GM12878 (cell line): ENCODE data around the gene LHCGR. TPM values are rescaled to one million over a fixed set of nuclear protein-coding genes. Genes with fewer than 3 reads are reported as not detected.

Source experiments
- ATAC-seq: fragments of 200-7000 bp; cut with Tn5 transposase; 3 replicates; pipeline ENCODE4 v1.9.1; 2020; ENCODE audit warnings: mild to moderate bottlenecking, moderate library complexity
- BruUV-seq: library from RNA; stranded (reverse); fragments of 400-500 nt; replicated peaks from 2 replicates; lab custom pipeline; 2021; lab: Mats Ljungman, UMichigan
- CTCF ChIA-PET: fragments of 300-600 bp; sonication (Branson Sonifier 250); formaldehyde crosslinking; extraction: SDS; loops from one replicate; lab custom pipeline; 2021; ENCODE audit warnings: inconsistent platforms; lab: Yijun Ruan, JAX
- POLR2A ChIA-PET: fragments of 350-600 bp; formaldehyde crosslinking; extraction: SDS; loops from one replicate; lab custom pipeline; 2021; ENCODE audit warnings: inconsistent platforms; lab: Charles Lee
- RAD21 ChIA-PET: fragments of 300-600 bp; sonication (Branson Sonifier 250); formaldehyde crosslinking; loops from one replicate; lab custom pipeline; 2023; ENCODE audit warnings: antibody characterized with exemption; ENCODE audit not compliant: unreplicated experiment; lab: Charles Lee
- SMC1A ChIA-PET: fragments of 300-600 bp; sonication (Branson Sonifier 250); formaldehyde crosslinking; loops from one replicate; lab custom pipeline; 2023; ENCODE audit not compliant: unreplicated experiment, uncharacterized antibody; lab: Charles Lee
- DNase-seq: peaks from one replicate; pipeline ENCODE4 v3.0.0-alpha.2; 2011; ENCODE audit warnings: low read depth, low spot score
- FAIRE-seq: peaks from 3 replicates; lab custom pipeline; 2011; peaks lifted over from hg19 to GRCh38; lab: Jason Lieb, UNC
- H2AFZ ChIP-seq: 2 replicates; pipeline ENCODE4 v1.6.0; 2011; ENCODE audit warnings: low read depth, low read length, control low read depth; ENCODE audit not compliant: control insufficient read depth
- H3K27ac ChIP-seq: 2 replicates; pipeline ENCODE4 v1.5.1; 2011; ENCODE audit warnings: control low read depth; ENCODE audit not compliant: control insufficient read depth, insufficient read depth
- H3K27me3 ChIP-seq, 2 experiments: replicated peaks in 1 of 2; 2 replicates each; pipeline versions ENCODE4 v1.6.0 to v1.6.1; 2011; ENCODE audit warnings: low read length in 1 of 2; ENCODE audit not compliant: control insufficient read depth in 2 of 2, insufficient read depth in 2 of 2
- H3K36me3 ChIP-seq, 2 experiments: 2 replicates each; pipeline ENCODE4 v1.5.1; 2011; ENCODE audit warnings: low read length in 1 of 2; ENCODE audit not compliant: control insufficient read depth in 2 of 2, insufficient read depth in 2 of 2
- H3K4me1 ChIP-seq: 2 replicates; pipeline ENCODE4 v1.6.1; 2011; ENCODE audit warnings: mild to moderate bottlenecking, low read length, moderate library complexity, mixed read lengths; ENCODE audit not compliant: control insufficient read depth, insufficient read depth
- H3K4me2 ChIP-seq: 2 replicates; pipeline ENCODE4 v1.6.0; 2011; ENCODE audit warnings: control low read depth; ENCODE audit not compliant: control insufficient read depth, insufficient read depth
- H3K4me3 ChIP-seq: fragments of 200-600 bp; sonication (generic); 2 replicates; pipeline ENCODE4 v1.5.1; 2016
- H3K79me2 ChIP-seq: 2 replicates; pipeline ENCODE4 v1.6.0; 2011; ENCODE audit warnings: low read length; ENCODE audit not compliant: control insufficient read depth, insufficient read depth
- H3K9ac ChIP-seq: 2 replicates; pipeline ENCODE4 v1.8.0; 2011; ENCODE audit warnings: low read length, control low read depth, mixed read lengths; ENCODE audit not compliant: control insufficient read depth, insufficient read depth
- H3K9me3 ChIP-seq: replicated peaks from 3 replicates; pipeline ENCODE4 v1.5.1; 2011; ENCODE audit warnings: mild to moderate bottlenecking, low read length; ENCODE audit not compliant: control insufficient read depth, insufficient read depth
- H4K20me1 ChIP-seq: 2 replicates; pipeline ENCODE4 v1.6.0; 2011; ENCODE audit not compliant: control insufficient read depth, insufficient read depth
- ATF3 ChIP-seq: IDR thresholded peaks from 2 replicates; pipeline ENCODE4 v1.6.1; 2011; ENCODE audit warnings: low read depth, mild to moderate bottlenecking, low read length, moderate library complexity, borderline replicate concordance; ENCODE audit errors: extremely low read depth
- CHD4 ChIP-seq: fragments of 200-600 bp; sonication (generic); IDR thresholded peaks from 2 replicates; pipeline ENCODE4 v1.6.1; 2016; ENCODE audit warnings: mild to moderate bottlenecking
- ETV6 ChIP-seq, 2 experiments: fragments of 450-650 bp in 1 of 2; IDR thresholded peaks in 1 of 2; conservative IDR thresholded peaks in 1 of 2; 2 replicates each; pipeline ENCODE4 v1.6.1; 2014; ENCODE audit warnings: antibody characterized with exemption in 1 of 2, borderline replicate concordance in 1 of 2, low read depth in 1 of 2, mild to moderate bottlenecking in 1 of 2, moderate library complexity in 1 of 2
- NR2C2 ChIP-seq: IDR thresholded peaks from 2 replicates; pipeline ENCODE4 v1.6.1; 2011; ENCODE audit warnings: borderline replicate concordance, low read depth; ENCODE audit not compliant: control insufficient read depth, insufficient read length
- NR2F1 ChIP-seq: fragments of 450-650 bp; conservative IDR thresholded peaks from 2 replicates; pipeline ENCODE4 v1.6.1; 2017; ENCODE audit warnings: mild to moderate bottlenecking
- PBX3 ChIP-seq: IDR thresholded peaks from 2 replicates; pipeline ENCODE4 v1.6.1; 2011; ENCODE audit warnings: mild to moderate bottlenecking, low read depth, low read length, moderate library complexity; ENCODE audit not compliant: insufficient replicate concordance
- YY1 ChIP-seq: IDR thresholded peaks from 2 replicates; pipeline ENCODE4 v1.6.1; 2011; ENCODE audit warnings: low read depth, mild to moderate bottlenecking, low read length
- WGBS: methylation state at CpG from one replicate; pipeline ENCODE4 v1.1.6; 2016; ENCODE audit warnings: low lambda C conversion rate; ENCODE audit not compliant: insufficient replicate concordance, insufficient coverage; ENCODE audit errors: missing lambda C conversion rate; 5-methylcytosine and 5-hydroxymethylcytosine counted together
- in situ Hi-C: fragments of 300-500 bp; cut with MboI; formaldehyde crosslinking; loops from 9 replicates; pipeline ENCODE4 v1.14.3; 2018; ENCODE audit warnings: mixed read lengths
- intact Hi-C: fragments of 100-400 bp; cut with micrococcal nuclease; formaldehyde crosslinking; loops from one replicate; pipeline ENCODE4 v1.14.2; 2022; ENCODE audit not compliant: unreplicated experiment
- polyA plus RNA-seq, 11 experiments: library from polyadenylated mRNA; depleted of rRNA in 4 of 11; unstranded in 6 of 11; stranded (reverse) in 5 of 11; fragments of >200 nt; fragmentation: Nextera tagmentation in 4 of 11; fragmentation: Illumina TruSeq in 1 of 11; extraction: Ambion mirVana in 4 of 11; extraction: Trizol in 1 of 11; gene quantifications; 1 replicate in 1 of 11; 2 replicates in 10 of 11; pipeline versions ENCODE4 v1.2.1 to v1.2.3, GENCODE V29; 2011 to 2016; ENCODE audit warnings: inconsistent platforms in 2 of 11, missing spikeins in 2 of 11, low read depth in 1 of 11
- total RNA-seq, 4 experiments: library from RNA; depleted of rRNA in 3 of 4; stranded (reverse); fragments of >200 nt in 3 of 4; fragmentation: Illumina TruSeq in 1 of 4; extraction: Trizol in 1 of 4; gene quantifications; 2 replicates each; pipeline versions ENCODE4 v1.2.1 to v1.2.3, GENCODE V29; 2013 to 2021

The LHCGR gene
- total and polyA plus RNA-seq, 10 of the 15 experiments (the other 5 are each of a cell fraction or from before 2014, with no cell fraction given), result 0.02 to 1.9 (median 0.13) TPM; not detected in 5

- TF ChIP-seq ATF3, result no peak
Observed at GRCh38 chr2:48712151-48712550, 43.4 kb downstream of the LHCGR start (continued).

GRCh38 chr2:48711343-48711742, 44.2 kb downstream of the LHCGR start:
- in situ Hi-C loops (no loop called here), intact Hi-C loops (no loop called here)
- no TSS peak for BruUV-seq
- H4K20me1 ChIP-seq, result no peaks in the 10 kb centered on the region
- POLR2A ChIA-PET, result no interaction called here
- no peak overlapping the region for H3K4me2 ChIP-seq
- SMC1A ChIA-PET, result no interaction called here
- DNase-seq (no peak), FAIRE-seq (no peak), ATAC-seq (no peak)
- H3K36me3 ChIP-seq, result no peaks in the 10 kb centered on the region
- TF ChIP-seq NR2C2 (no peak), ETV6 (conservative IDR thresholded peaks at IDR 0.05 in 1 of 2, IDR thresholded peaks at IDR 0.05 in 1 of 2; ENCODE audit: borderline replicate concordance in 1 of 2, low read depth in 1 of 2) (no peak), PBX3 (no peak), CHD4 (no peak), NR2F1 (no peak), YY1 (no peak)
- no peaks in the 10 kb centered on the region; a peak in 1 of 4 replicates for H3K27me3 ChIP-seq
- no peaks in the 10 kb centered on the region for H3K79me2 ChIP-seq
- WGBS, result 12% methylated on average over 4 of the region's 4 CpGs
- H3K9ac ChIP-seq, result no peak overlapping the region
- RAD21 ChIA-PET, result no interaction called here
- no peak overlapping the region for H2AFZ ChIP-seq
- CTCF ChIA-PET, result no interaction called here
- no peaks in the 10 kb centered on the region for H3K9me3 ChIP-seq
- no peak overlapping the region for H3K4me3 ChIP-seq
- no peaks in the 10 kb centered on the region for H3K4me1 ChIP-seq
- H3K27ac ChIP-seq, result no peak overlapping the region
